ENCODE data around the gene CRYGN. TPM values are rescaled to one million over a fixed set of nuclear protein-coding genes. Genes with fewer than 3 reads are reported as not detected.

CRYGN gene
- total and polyA plus RNA-seq, 4 donors, result under 0.01 to 0.02 TPM; not detected in 2

DNA sequence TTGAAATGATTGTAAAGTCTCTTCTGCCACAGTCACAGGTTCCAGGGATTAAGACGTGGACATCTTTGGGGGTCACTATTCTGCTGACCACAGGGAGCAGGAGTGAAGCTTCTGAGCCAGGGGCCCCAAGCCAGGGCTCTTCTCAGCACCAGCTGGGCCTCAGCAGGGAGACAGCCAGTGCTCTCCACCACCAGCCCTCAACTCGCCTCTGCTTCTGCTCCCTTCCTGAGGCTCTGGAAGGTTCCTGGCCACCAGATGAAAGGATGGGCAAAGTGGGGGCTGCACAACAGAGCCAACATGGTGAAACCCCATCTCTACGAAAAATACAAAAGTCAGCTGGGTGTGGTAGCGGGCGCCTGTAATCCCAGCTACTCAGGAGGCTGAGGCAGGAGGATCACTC lies 11.2 kb upstream of the CRYGN start:
- Histone ChIP-seq H3K27me3 (ENCODE audit: control insufficient read depth in 4 of 4, insufficient read depth in 4 of 4, low read length in 3 of 4) (no peaks in the 10 kb centered on the region), H3K9ac (ENCODE audit: low read depth in 1 of 2, low read length in 2 of 2) (no peak overlapping the region), H3K4me1 (ENCODE audit: control insufficient read depth in 4 of 4, insufficient read depth in 4 of 4, low read length in 3 of 4) (peaks cover 0 to 2% (median 0%) of the 10 kb centered on the region in 4 donors), H3K9me3 (ENCODE audit: control insufficient read depth in 4 of 4, low read length in 3 of 4) (no peaks in the 10 kb centered on the region), H3K36me3 (ENCODE audit: control insufficient read depth in 4 of 4, insufficient read depth in 3 of 4, low read depth in 1 of 4, low read length in 3 of 4) (no peaks in the 10 kb centered on the region), H3K27ac (ENCODE audit: low read depth in 1 of 2, low read length in 2 of 2) (no peak overlapping the region), H3K4me3 (ENCODE audit: low read depth in 1 of 3, low read length in 3 of 3) (no peak overlapping the region)
- WGBS, result 91% methylated on average over 5 of the region's 5 CpGs
- no peak for DNase-seq (ENCODE audit: low spot score)
- TF ChIP-seq, protein P1, sequence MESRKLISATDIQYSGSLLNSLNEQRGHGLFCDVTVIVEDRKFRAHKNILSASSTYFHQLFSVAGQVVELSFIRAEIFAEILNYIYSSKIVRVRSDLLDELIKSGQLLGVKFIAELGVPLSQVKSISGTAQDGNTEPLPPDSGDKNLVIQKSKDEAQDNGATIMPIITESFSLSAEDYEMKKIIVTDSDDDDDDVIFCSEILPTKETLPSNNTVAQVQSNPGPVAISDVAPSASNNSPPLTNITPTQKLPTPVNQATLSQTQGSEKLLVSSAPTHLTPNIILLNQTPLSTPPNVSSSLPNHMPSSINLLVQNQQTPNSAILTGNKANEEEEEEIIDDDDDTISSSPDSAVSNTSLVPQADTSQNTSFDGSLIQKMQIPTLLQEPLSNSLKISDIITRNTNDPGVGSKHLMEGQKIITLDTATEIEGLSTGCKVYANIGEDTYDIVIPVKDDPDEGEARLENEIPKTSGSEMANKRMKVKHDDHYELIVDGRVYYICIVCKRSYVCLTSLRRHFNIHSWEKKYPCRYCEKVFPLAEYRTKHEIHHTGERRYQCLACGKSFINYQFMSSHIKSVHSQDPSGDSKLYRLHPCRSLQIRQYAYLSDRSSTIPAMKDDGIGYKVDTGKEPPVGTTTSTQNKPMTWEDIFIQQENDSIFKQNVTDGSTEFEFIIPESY (IDR thresholded peaks at IDR 0.05), result no peak
- TF ChIP-seq, protein P2, sequence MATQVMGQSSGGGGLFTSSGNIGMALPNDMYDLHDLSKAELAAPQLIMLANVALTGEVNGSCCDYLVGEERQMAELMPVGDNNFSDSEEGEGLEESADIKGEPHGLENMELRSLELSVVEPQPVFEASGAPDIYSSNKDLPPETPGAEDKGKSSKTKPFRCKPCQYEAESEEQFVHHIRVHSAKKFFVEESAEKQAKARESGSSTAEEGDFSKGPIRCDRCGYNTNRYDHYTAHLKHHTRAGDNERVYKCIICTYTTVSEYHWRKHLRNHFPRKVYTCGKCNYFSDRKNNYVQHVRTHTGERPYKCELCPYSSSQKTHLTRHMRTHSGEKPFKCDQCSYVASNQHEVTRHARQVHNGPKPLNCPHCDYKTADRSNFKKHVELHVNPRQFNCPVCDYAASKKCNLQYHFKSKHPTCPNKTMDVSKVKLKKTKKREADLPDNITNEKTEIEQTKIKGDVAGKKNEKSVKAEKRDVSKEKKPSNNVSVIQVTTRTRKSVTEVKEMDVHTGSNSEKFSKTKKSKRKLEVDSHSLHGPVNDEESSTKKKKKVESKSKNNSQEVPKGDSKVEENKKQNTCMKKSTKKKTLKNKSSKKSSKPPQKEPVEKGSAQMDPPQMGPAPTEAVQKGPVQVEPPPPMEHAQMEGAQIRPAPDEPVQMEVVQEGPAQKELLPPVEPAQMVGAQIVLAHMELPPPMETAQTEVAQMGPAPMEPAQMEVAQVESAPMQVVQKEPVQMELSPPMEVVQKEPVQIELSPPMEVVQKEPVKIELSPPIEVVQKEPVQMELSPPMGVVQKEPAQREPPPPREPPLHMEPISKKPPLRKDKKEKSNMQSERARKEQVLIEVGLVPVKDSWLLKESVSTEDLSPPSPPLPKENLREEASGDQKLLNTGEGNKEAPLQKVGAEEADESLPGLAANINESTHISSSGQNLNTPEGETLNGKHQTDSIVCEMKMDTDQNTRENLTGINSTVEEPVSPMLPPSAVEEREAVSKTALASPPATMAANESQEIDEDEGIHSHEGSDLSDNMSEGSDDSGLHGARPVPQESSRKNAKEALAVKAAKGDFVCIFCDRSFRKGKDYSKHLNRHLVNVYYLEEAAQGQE (IDR thresholded peaks at IDR 0.05), result no peak
- TF ChIP-seq HNF4A (conservative IDR thresholded peaks at IDR 0.05) (no peak), FOXA2 (IDR thresholded peaks at IDR 0.05) (no peak), YY1 (IDR thresholded peaks at IDR 0.05) (no peak), EGR1 (IDR thresholded peaks at IDR 0.05; ENCODE audit: low read depth in 2 of 2) (no peak), TAF1 (conservative IDR thresholded peaks at IDR 0.05) (no peak), RAD21 (IDR thresholded peaks at IDR 0.05) (no peak)
- TF ChIP-seq, protein P3, sequence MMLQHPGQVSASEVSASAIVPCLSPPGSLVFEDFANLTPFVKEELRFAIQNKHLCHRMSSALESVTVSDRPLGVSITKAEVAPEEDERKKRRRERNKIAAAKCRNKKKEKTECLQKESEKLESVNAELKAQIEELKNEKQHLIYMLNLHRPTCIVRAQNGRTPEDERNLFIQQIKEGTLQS (IDR thresholded peaks at IDR 0.05), result no peak
- TF ChIP-seq, protein P4, sequence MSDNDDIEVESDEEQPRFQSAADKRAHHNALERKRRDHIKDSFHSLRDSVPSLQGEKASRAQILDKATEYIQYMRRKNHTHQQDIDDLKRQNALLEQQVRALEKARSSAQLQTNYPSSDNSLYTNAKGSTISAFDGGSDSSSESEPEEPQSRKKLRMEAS (IDR thresholded peaks at IDR 0.05), result no peak
- TF ChIP-seq, protein P5, sequence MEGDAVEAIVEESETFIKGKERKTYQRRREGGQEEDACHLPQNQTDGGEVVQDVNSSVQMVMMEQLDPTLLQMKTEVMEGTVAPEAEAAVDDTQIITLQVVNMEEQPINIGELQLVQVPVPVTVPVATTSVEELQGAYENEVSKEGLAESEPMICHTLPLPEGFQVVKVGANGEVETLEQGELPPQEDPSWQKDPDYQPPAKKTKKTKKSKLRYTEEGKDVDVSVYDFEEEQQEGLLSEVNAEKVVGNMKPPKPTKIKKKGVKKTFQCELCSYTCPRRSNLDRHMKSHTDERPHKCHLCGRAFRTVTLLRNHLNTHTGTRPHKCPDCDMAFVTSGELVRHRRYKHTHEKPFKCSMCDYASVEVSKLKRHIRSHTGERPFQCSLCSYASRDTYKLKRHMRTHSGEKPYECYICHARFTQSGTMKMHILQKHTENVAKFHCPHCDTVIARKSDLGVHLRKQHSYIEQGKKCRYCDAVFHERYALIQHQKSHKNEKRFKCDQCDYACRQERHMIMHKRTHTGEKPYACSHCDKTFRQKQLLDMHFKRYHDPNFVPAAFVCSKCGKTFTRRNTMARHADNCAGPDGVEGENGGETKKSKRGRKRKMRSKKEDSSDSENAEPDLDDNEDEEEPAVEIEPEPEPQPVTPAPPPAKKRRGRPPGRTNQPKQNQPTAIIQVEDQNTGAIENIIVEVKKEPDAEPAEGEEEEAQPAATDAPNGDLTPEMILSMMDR (IDR thresholded peaks at IDR 0.05; ENCODE audit: low read depth, low read length, missing input control), result no peak

DNA sequence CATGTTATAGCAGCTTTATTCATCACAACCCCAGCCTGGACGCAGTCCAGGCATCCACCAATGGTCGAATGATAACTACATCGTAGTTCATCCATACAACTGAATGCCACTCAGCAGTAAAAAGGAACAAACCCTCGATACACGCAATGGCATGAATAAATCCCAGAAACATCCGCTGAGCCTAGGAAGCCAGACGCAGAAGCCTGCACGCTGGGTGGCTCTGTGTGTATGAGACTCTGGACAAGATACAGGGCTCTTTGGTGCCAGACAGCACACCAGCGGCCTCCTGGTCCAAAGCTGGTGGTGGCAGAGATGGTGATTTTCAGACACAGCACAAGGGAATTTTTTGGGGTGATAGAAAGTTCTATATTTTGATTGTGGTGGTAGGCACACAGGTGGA lies 10.0 kb upstream of the CRYGN start:
- no peak for DNase-seq (ENCODE audit: low spot score)
- H3K27ac ChIP-seq (ENCODE audit: low read depth in 1 of 2, low read length in 2 of 2), result no peak overlapping the region
- H3K9me3 ChIP-seq (ENCODE audit: control insufficient read depth in 4 of 4, low read length in 3 of 4), result no peaks in the 10 kb centered on the region
- WGBS, result 91% methylated on average over 9 of the region's 9 CpGs
- H3K27me3 ChIP-seq (ENCODE audit: control insufficient read depth in 4 of 4, insufficient read depth in 4 of 4, low read length in 3 of 4), result no peaks in the 10 kb centered on the region
- no peak overlapping the region for H3K9ac ChIP-seq (ENCODE audit: low read depth in 1 of 2, low read length in 2 of 2)
- TF ChIP-seq JUND (IDR thresholded peaks at IDR 0.05), result no peak
- TF ChIP-seq, protein P4 (IDR thresholded peaks at IDR 0.05), result no peak
- TF ChIP-seq EGR1 (IDR thresholded peaks at IDR 0.05; ENCODE audit: low read depth in 2 of 2), result no peak
- TF ChIP-seq FOXA2 (IDR thresholded peaks at IDR 0.05), result no peak
- TF ChIP-seq GABPA (IDR thresholded peaks at IDR 0.05 in 1 of 2, conservative IDR thresholded peaks at IDR 0.05 in 1 of 2), result no peak
- no peak for TF ChIP-seq YY1 (IDR thresholded peaks at IDR 0.05)
- TF ChIP-seq, protein P2 (IDR thresholded peaks at IDR 0.05), result no peak
- H3K36me3 ChIP-seq (ENCODE audit: control insufficient read depth in 4 of 4, insufficient read depth in 3 of 4, low read depth in 1 of 4, low read length in 3 of 4), result no peaks in the 10 kb centered on the region
- H3K4me1 ChIP-seq (ENCODE audit: control insufficient read depth in 4 of 4, insufficient read depth in 4 of 4, low read length in 3 of 4), result peaks cover 0 to 2% (median 0%) of the 10 kb centered on the region in 4 donors
- no peak overlapping the region for H3K4me3 ChIP-seq (ENCODE audit: low read depth in 1 of 3, low read length in 3 of 3)

Measured in liver (tissue), 9 donors.